DMS 273 treated with DMSO at 0.1 percent for 48 hours (cell line): Measurements from ENCODE around the gene CAMKK1.
"Not testable (repeated sequence)": the region's sequence is repeated elsewhere in the genome, so short reads cannot be mapped to it uniquely, and the experiment has no call there.

Source experiments
- DNase-seq: peaks from one replicate; lab custom pipeline; 2025; lab: John Stamatoyannopoulos, UW

The CAMKK1 gene

GRCh38 chr17:3846437-3847164, 46.3 kb downstream of the CAMKK1 start:
- no peak for DNase-seq

GRCh38 chr17:3845621-3846436, 47.0 kb downstream of the CAMKK1 start, which contains the start of gene NCBP3:
TSS of gene NCBP3 (minus strand) at chr17:3846246. CDS start at chr17:3846223, 23 bp downstream.
- peak; percentile 51 for DNase-seq

GRCh38 chr17:3845291-3845620, 47.6 kb downstream of the CAMKK1 start:
- no peak for DNase-seq

- not testable (repeated sequence) for DNase-seq
Measured at GRCh38 chr17:3844556-3844955, 48.3 kb downstream of the CAMKK1 start.

- no peak for DNase-seq
Measured at GRCh38 chr17:3843935-3844516, 48.8 kb downstream of the CAMKK1 start.

GRCh38 chr17:3838206-3838605, 54.6 kb downstream of the CAMKK1 start:
- DNase-seq = no peak

GRCh38 chr17:3836551-3836950, 56.3 kb downstream of the CAMKK1 start:
- DNase-seq = no peak

GRCh38 chr17:3835410-3836229, 57.2 kb downstream of the CAMKK1 start:
- no peak for DNase-seq

GRCh38 chr17:3834811-3835210, 58.0 kb downstream of the CAMKK1 start:
- DNase-seq = no peak

- DNase-seq = no peak
Measured at GRCh38 chr17:3828852-3829232, 64.0 kb downstream of the CAMKK1 start.

- no peak for DNase-seq
Measured at GRCh38 chr17:3828151-3828851, 64.6 kb downstream of the CAMKK1 start.

GRCh38 chr17:3827124-3827773, 65.6 kb downstream of the CAMKK1 start:
- peak; percentile 14 for DNase-seq

- DNase-seq = no peak
Measured at GRCh38 chr17:3826191-3826590, 66.7 kb downstream of the CAMKK1 start.

GRCh38 chr17:3821101-3821500, 71.8 kb downstream of the CAMKK1 start:
- no peak for DNase-seq

- DNase-seq = no peak
Measured at GRCh38 chr17:3818786-3819185, 74.1 kb downstream of the CAMKK1 start.

GRCh38 chr17:3817851-3818605, 74.8 kb downstream of the CAMKK1 start:
- no peak for DNase-seq

- no peak for DNase-seq
Measured at GRCh38 chr17:3815925-3816324, 76.9 kb downstream of the CAMKK1 start.

GRCh38 chr17:3815122-3815521, 77.7 kb downstream of the CAMKK1 start:
- DNase-seq = no peak

- no peak for DNase-seq
Measured at GRCh38 chr17:3814361-3814760, 78.5 kb downstream of the CAMKK1 start.

- no peak for DNase-seq
Measured at GRCh38 chr17:3813171-3813570, 79.7 kb downstream of the CAMKK1 start.
